K562 (cell line): ENCODE measurements around the gene MAP1LC3B2. TPM values are rescaled to one million over a fixed set of nuclear protein-coding genes. Genes with fewer than 3 reads are reported as not detected.

Source experiments
- ATF2 ChIP-seq: sonication (generic); formaldehyde crosslinking; IDR thresholded peaks from 2 replicates; pipeline ENCODE4 v1.8.1; 2022; ENCODE audit warnings: missing genetic modification reagents
- CBX1 ChIP-seq: sonication (generic); IDR thresholded peaks from 2 replicates; pipeline ENCODE4 v1.6.1; 2016; ENCODE audit warnings: antibody characterized with exemption, low read depth, mild to moderate bottlenecking
- DPF2 ChIP-seq: fragments of 450-650 bp; IDR thresholded peaks from 2 replicates; pipeline ENCODE4 v1.6.1; 2016
- HBP1 ChIP-seq: fragments of 450-650 bp; formaldehyde crosslinking; IDR thresholded peaks from 2 replicates; pipeline ENCODE4 v1.4.0; 2022; ENCODE audit warnings: missing genetic modification characterization
- HMGN3 ChIP-seq: IDR thresholded peaks from 2 replicates; pipeline ENCODE4 v1.6.1; 2011; ENCODE audit warnings: borderline replicate concordance, low read depth, mild to moderate bottlenecking, mixed read lengths, low read length; ENCODE audit not compliant: insufficient read length; ENCODE audit errors: extremely low read depth
- JUND ChIP-seq, 2 experiments: IDR thresholded peaks; 2 replicates in 1 of 2; 3 replicates in 1 of 2; pipeline ENCODE4 v1.6.1; 2011; ENCODE audit warnings: borderline replicate concordance in 2 of 2, low read depth in 2 of 2, low read length in 2 of 2, improper control_type of control experiment in 1 of 2, missing biosample characterization in 1 of 2, missing genetic modification characterization in 1 of 2, missing genetic modification reagents in 1 of 2
- KAT7 ChIP-seq: sonication (generic); formaldehyde crosslinking; IDR thresholded peaks from 2 replicates; pipeline ENCODE4 v1.8.0; 2022; ENCODE audit warnings: missing genetic modification reagents, mild to moderate bottlenecking, borderline replicate concordance
- POLR2AphosphoS5 ChIP-seq: IDR thresholded peaks from 2 replicates; pipeline ENCODE4 v1.6.1; 2011; ENCODE audit warnings: mild to moderate bottlenecking, low read depth, low read length, moderate library complexity; ENCODE audit not compliant: control insufficient read depth, insufficient read depth
- POLR3G ChIP-seq: IDR thresholded peaks from 2 replicates; pipeline ENCODE4 v1.6.1; 2011; ENCODE audit not compliant: insufficient read length, insufficient replicate concordance; ENCODE audit errors: extremely low read depth
- SMARCE1 ChIP-seq: fragments of 450-650 bp; IDR thresholded peaks from 2 replicates; pipeline ENCODE4 v1.7.1; 2016; ENCODE audit warnings: mild to moderate bottlenecking
- SRSF1 ChIP-seq: fragments of 200-400 bp; formaldehyde crosslinking; IDR thresholded peaks from 2 replicates; pipeline ENCODE4 v1.6.1; 2017; ENCODE audit warnings: mild to moderate bottlenecking, low read depth, low read length, moderate library complexity
- TFAP4 ChIP-seq: sonication (generic); formaldehyde crosslinking; IDR thresholded peaks from 2 replicates; pipeline ENCODE4 v1.8.0; 2022; ENCODE audit warnings: missing genetic modification reagents, mild to moderate bottlenecking, moderate library complexity, borderline replicate concordance
- USF2 ChIP-seq: sonication (generic); formaldehyde crosslinking; IDR thresholded peaks from 2 replicates; pipeline ENCODE4 v1.5.0; 2020; ENCODE audit warnings: missing genetic modification reagents
- ZBTB26 ChIP-seq: fragments of 450-650 bp; formaldehyde crosslinking; IDR thresholded peaks from 2 replicates; pipeline ENCODE4 v1.4.0; 2022; ENCODE audit warnings: missing genetic modification characterization
- ZNF398 ChIP-seq: fragments of 250-450 bp; sonication (Bioruptor Pico); IDR thresholded peaks from 2 replicates; pipeline ENCODE4 v1.8.0; 2021; ENCODE audit warnings: moderate library complexity, mild to moderate bottlenecking, inconsistent platforms
- ZNF589 ChIP-seq: fragments of 200-800 bp; sonication (Bioruptor generic); IDR thresholded peaks from 2 replicates; pipeline ENCODE4 v1.6.1; 2016; ENCODE audit warnings: low read depth, missing genetic modification characterization, missing compliant biosample characterization
- ZNF785 ChIP-seq: fragments of 250-450 bp; sonication (Bioruptor Pico); IDR thresholded peaks from 2 replicates; pipeline ENCODE4 v1.4.0; 2020; ENCODE audit warnings: mild to moderate bottlenecking
- polyA plus RNA-seq, 8 experiments: library from polyadenylated mRNA; depleted of rRNA in 4 of 8; stranded (reverse) in 5 of 8; unstranded in 3 of 8; fragments of >200 nt; fragmentation: Nextera tagmentation in 2 of 8; fragmentation: Illumina TruSeq in 1 of 8; extraction: Ambion mirVana in 2 of 8; extraction: Trizol in 1 of 8; gene quantifications; 2 replicates each; pipeline versions ENCODE4 v1.2.1 to v1.2.3, GENCODE V29; 2011 to 2014; ENCODE audit warnings: inconsistent platforms in 1 of 8, missing spikeins in 1 of 8
- total RNA-seq, 7 experiments: library from RNA; depleted of rRNA in 6 of 7; stranded (reverse); fragments of >200 nt in 6 of 7; fragmentation: Illumina TruSeq in 2 of 7; extraction: Trizol in 2 of 7; gene quantifications; 2 replicates each; pipeline versions ENCODE4 v1.2.1 to v1.2.3, GENCODE V29; 2011 to 2021; ENCODE audit warnings: low replicate concordance in 1 of 7

Gene MAP1LC3B2
- total and polyA plus RNA-seq, 9 of the 15 experiments (the other 6 are each of a cell fraction or from before 2014, with no cell fraction given) = 0.53 to 2.8 (median 0.76) TPM; not detected in 2

- TF ChIP-seq HMGN3 (no peak), USF2 (CRISPR knock-in tag) (no peak), POLR3G (no peak), ZNF785 (CRISPR knock-in tag) (no peak), ATF2 (no peak), SMARCE1 (peak; percentile 24; the same call in 1 of the 2 replicates), POLR2AphosphoS5 (no peak), CBX1 (peak; percentile 75; the same call in 1 of the 2 replicates), KAT7 (no peak), HBP1 (CRISPR knock-in tag) (no peak), SRSF1 (no peak), ZNF589 (no peak), JUND (IDR thresholded peaks at IDR 0.05; ENCODE audit: borderline replicate concordance, low read depth, low read length) (peak; percentile 82), JUND (tag; IDR thresholded peaks at IDR 0.05; ENCODE audit: borderline replicate concordance, low read depth, low read length) (peak; percentile 40; the same call in 1 of the 3 replicates), ZNF398 (CRISPR knock-in tag) (no peak), TFAP4 (no peak), ZBTB26 (CRISPR knock-in tag) (no peak), DPF2 (peak; percentile 50; the same call in 1 of the 2 replicates)
Measured at GRCh38 chr12:116600959-116601918, 42.1 kb downstream of the MAP1LC3B2 start (continued).
